AG09319 (cell line): ENCODE measurements around the gene CACNA2D2.

Source experiments
- DNase-seq: peaks from one replicate; pipeline ENCODE4 v3.0.0-alpha.2; 2010; ENCODE audit warnings: low read depth; ENCODE audit errors: extremely low read depth
- CTCF ChIP-seq: IDR thresholded peaks from 2 replicates; pipeline ENCODE4 v1.5.1; 2011; ENCODE audit warnings: low read depth, mild to moderate bottlenecking, inconsistent platforms, low read length, moderate library complexity

The CACNA2D2 gene

GRCh38 chr3:50358355-50358910, 145.0 kb downstream of the CACNA2D2 start:
- no peak for TF ChIP-seq CTCF
- no peak for DNase-seq

- DNase-seq, result no peak
- no peak for TF ChIP-seq CTCF
Measured at GRCh38 chr3:50357481-50357880, 146.0 kb downstream of the CACNA2D2 start.

GRCh38 chr3:50356553-50356952, 146.9 kb downstream of the CACNA2D2 start:
- no peak for DNase-seq
- no peak for TF ChIP-seq CTCF

- TF ChIP-seq CTCF, result no peak
- DNase-seq, result no peak
Measured at GRCh38 chr3:50355829-50356552, 147.4 kb downstream of the CACNA2D2 start.

- no peak for TF ChIP-seq CTCF
- no peak for DNase-seq
Measured at GRCh38 chr3:50354850-50355249, 148.6 kb downstream of the CACNA2D2 start.

- no peak for DNase-seq
- no peak for TF ChIP-seq CTCF
Measured at GRCh38 chr3:50354186-50354764, 149.2 kb downstream of the CACNA2D2 start.

GRCh38 chr3:50353245-50354004, 150.0 kb downstream of the CACNA2D2 start:
- TF ChIP-seq CTCF, result no peak

More at GRCh38 chr3:50353245-50354004, 150.0 kb downstream of the CACNA2D2 start:
- DNase-seq, result no peak
